DMS153 (cell line): ENCODE measurements around the gene SRPK2.

ENCODE experiments used
- DNase-seq: peaks from one replicate; lab custom pipeline; 2025; lab: John Stamatoyannopoulos, UW

The SRPK2 gene

DNA sequence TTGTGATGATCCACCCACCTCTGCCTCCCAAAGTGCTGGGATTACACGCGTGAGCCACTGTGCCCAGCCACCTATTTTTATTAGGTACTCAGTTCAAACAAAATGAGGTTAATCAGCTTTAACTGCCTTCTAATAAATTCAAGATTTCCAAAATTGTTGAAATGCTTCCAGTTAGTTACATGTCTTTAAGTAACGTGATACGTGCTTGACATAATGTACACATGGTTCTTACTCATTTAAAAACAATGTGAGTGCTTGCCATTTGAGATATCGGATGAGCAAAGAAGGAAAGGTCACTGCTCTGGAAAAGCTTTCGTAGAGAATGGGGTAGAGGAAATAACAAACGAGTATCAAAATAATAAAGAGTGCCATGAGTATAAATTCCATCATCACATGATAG, 291.1 kb downstream of the SRPK2 start:
- DNase-seq, result no peak

DNA sequence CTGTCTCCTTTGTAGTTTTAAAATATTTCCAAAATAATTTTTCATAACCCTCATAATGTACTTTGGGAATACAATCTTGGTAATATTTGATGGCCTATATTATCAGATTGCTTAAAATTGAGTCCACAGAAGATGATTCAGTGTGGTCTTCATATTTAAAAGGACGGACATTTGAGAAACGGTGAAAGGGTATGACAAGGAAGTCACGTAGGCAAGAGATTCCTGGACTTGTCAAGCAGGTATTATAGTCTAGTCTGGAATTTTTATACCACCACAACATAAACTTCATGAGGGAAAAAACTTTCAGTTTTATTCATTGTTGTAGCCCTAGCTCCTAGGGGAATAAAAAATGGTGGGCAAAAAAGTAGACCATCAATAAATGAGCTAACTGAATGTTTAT, 292.4 kb downstream of the SRPK2 start:
- no peak for DNase-seq

GRCh38 chr7:105094966-105095365, 293.8 kb downstream of the SRPK2 start:
- no peak for DNase-seq

GRCh38 chr7:105088456-105088855, 300.3 kb downstream of the SRPK2 start:
- no peak for DNase-seq

GRCh38 chr7:105087981-105088380, 300.7 kb downstream of the SRPK2 start:
- no peak for DNase-seq

GRCh38 chr7:105086850-105087249, 301.9 kb downstream of the SRPK2 start:
- no peak for DNase-seq

DNA sequence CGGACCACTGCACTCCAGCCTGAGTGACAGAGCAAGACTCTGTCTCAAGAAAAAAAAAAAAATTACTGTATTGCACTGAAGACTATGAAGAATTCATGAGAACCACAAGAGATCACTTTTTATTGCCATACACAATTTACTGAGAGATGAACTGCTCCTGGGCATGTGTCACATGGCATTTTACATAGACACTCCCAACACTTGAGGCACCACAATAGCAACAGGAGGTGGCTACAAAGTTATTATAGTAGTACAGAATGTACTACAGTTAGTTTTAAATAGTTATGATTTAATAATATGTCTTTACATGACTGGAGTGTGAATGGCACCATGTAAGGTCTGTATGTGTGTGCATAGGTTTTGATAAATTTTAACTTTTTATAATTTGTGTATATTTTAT, 304.1 kb downstream of the SRPK2 start:
- no peak for DNase-seq

DNA sequence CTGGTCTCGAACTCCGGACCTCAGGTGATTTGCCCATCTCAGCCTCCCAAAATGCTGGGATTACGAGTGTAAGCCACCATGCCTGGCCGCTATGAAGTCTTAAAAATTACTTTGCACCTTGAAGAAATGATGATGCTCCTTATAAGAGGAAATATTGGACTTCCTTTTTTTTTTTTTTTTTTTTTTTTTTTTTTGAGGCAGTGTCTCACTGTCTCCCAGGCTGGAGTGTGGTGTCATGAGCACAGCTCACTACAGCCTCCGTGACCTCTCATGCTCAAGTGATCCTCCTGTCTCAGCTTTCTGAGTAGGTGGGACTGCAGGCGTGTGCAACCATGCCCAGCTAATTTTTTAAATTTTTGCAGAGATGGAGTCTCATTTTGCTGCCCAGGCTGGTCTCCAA, 309.4 kb downstream of the SRPK2 start:
- no peak for DNase-seq

- DNase-seq, result no peak
These were observed 315.6 kb downstream of the SRPK2 start for GRCh38 chr7:105073143-105073542.

DNA sequence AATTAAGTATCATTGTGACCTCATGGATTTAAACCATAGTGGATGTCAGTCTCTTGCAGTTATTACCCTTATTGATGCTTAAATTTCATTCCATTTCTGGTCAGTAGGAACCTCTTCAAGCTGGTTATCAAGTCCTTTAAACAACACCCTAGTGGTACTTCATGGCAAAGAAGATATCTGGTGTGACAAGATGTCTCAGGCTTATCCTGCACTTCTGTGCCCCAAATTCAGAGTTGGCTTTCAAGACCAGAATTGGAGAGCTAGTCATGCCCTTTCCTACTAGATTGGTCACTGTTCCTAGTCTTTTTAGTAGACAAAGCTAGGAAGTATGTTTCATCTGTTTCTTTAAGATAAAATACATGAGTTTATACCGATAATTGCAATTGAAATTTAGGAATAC, 319.8 kb downstream of the SRPK2 start:
- no peak for DNase-seq

GRCh38 chr7:105067691-105068090, 321.0 kb downstream of the SRPK2 start:
- DNase-seq, result no peak
